ENCODE data around the gene GUF1. TPM values are rescaled to one million over a fixed set of nuclear protein-coding genes. Genes with fewer than 3 reads are reported as not detected.
"Not testable (repeated sequence)": the region's sequence is repeated elsewhere in the genome, so short reads cannot be mapped to it uniquely, and the experiment has no call there.

The GUF1 gene
- total RNA-seq, 2 donors from 2014 or later = 34.5 to 51.4 TPM

DNA sequence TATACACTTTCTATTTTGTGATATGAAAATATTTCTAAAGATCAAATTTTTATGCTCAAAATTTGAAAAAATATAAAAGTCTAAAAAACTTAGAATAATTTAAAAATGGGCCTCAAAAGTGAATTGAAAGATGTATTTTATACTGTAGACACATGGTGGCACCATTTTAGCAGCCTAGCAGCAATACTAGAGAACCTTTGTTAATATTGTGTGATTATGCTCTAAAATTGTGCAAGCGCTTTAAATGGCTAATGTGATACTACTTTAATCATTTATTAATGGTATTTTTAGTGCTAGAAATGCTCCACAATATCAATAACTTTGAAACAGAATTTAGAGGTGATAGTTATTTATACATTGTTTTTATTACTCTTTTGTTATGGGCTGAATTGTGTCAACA is 3.7 kb upstream of the GUF1 start:
- H3K9me3 Mint-ChIP-seq = no peaks in the 10 kb centered on the region
- no peak overlapping the region for H3K27ac Mint-ChIP-seq
- no peak for ATAC-seq
- no peak for DNase-seq (ENCODE audit: low spot score in 2 of 2)
- H3K36me3 Mint-ChIP-seq = peaks cover 0 to 13% of the 10 kb centered on the region in 2 donors

DNA sequence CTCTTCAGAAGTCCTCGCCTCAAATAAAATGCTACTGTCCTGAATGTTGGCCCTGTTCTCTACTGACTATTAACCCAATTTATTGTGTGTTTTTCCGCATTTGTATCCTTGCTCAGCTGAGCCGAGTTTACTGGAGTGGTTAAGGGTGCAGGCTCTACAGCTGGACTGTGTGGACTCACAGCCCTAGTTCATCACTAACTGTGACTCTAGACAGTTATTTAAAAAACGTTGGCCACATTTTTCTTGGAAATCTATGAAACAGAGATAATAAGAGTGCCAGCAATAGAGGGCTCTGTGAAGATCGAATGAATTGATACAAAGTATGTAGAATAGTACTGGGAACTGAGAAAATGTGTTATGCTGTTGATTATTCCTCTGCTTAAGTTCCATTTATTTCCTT is 2.9 kb upstream of the GUF1 start:
- no peak for ATAC-seq
- H3K27ac Mint-ChIP-seq = no peak overlapping the region
- DNase-seq (ENCODE audit: low spot score in 2 of 2) = no peak
- no peaks in the 10 kb centered on the region for H3K9me3 Mint-ChIP-seq
- H3K36me3 Mint-ChIP-seq = peaks cover 0 to 13% of the 10 kb centered on the region in 2 donors

DNA sequence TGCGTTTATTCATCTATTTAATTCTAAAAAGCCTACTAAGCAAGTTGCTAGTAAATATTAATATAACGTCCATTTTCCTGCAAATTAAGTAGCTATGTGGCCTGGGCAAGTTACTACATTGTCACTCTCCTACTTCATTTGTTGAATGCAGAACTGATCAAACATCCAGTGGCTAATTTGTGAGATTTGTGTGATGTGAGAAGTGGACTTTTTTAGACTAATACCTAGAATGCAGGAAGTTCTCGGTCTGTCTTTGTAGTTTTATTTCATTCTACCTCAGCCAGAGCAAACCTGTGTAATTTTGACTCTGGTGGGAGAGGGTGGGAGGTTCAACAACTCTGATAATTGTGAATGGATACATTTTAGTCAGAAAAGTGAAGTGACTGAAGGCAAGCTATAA is 840 bp downstream of the GUF1 start:
- ATAC-seq (peak; percentile 2 to 50), DNase-seq (ENCODE audit: low spot score in 2 of 2) (peak in 1 of 2 donors; percentile 10)
- H3K27ac Mint-ChIP-seq = peak overlapping the region; percentile 95 to 98
- peaks cover 3 to 15% of the 10 kb centered on the region in 2 donors for H3K36me3 Mint-ChIP-seq
- H3K9me3 Mint-ChIP-seq = no peaks in the 10 kb centered on the region

DNA sequence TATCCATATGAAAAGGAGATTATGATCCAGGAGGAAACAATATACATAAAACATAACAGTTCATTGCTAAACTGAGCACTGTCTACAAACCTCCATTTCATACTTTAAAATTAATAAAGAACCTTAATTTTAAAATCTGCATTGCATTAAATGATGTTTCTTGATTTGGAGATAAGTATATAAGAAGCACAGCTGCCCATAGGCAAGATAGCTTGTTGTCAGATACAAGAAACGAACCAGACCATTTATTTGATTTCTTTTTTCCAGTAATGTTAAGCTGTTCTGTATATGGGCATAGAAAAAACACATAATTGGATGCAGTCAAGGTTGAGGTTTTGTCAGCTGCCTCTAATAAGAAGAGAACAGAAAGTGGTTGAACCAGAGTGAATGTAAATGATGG is 6.4 kb downstream of the GUF1 start:
- DNase-seq (ENCODE audit: low spot score in 2 of 2) (no peak), ATAC-seq (no peak)
- H3K27ac Mint-ChIP-seq = peak overlapping the region in 1 of 2 donors; percentile 25
- H3K36me3 Mint-ChIP-seq = peaks cover 13 to 23% of the 10 kb centered on the region in 2 donors
- H3K9me3 Mint-ChIP-seq = no peaks in the 10 kb centered on the region

DNA sequence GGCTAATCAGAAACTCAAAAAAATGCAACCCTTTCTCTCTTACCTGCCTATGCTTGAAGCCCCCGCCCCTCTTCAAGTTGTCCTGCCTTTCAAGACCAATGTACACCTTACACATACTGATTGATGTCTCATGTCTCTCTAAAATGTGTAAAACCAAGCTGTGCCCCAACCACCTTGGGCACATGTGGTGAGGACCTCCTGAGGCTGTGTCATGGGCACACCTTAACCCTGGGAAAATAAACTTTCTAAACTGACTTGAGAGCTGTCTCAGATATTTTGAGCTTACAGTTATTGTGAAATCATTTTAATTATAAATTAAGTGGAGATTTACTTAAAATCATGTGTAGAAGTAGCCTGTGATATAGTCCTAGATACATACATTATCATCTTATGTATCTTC is 22.2 kb downstream of the GUF1 start:
- ATAC-seq (no peak), DNase-seq (ENCODE audit: low spot score in 2 of 2) (no peak)
- Mint-ChIP-seq H3K27ac (no peak overlapping the region), H3K36me3 (peaks cover 6 to 31% of the 10 kb centered on the region in 2 donors), H3K9me3 (no peaks in the 10 kb centered on the region)

DNA sequence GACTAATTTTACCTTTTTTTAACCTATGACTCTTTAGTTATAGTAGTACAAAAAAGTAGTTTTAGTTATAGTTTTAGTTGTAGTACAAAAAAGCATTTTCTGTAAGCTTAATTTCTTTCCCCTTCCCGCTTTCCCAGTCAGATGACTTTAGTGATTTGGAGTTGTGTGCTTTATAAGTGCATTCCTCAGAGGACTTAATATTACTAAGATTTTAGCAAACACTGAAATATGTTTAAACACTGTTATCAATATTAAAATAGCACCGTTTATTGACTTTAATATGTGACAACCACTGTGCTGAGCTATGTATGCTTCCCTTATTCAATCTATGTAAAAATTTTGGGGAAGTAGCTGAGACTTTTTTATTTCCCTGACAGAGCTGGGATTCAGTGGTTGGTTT is 22.8 kb downstream of the GUF1 start:
- Mint-ChIP-seq H3K36me3 (peaks cover 5 to 28% of the 10 kb centered on the region in 2 donors), H3K27ac (peak overlapping the region in 1 of 2 donors; percentile 3), H3K9me3 (no peaks in the 10 kb centered on the region)
- DNase-seq (ENCODE audit: low spot score in 2 of 2) = no peak
- ATAC-seq = no peak

DNA sequence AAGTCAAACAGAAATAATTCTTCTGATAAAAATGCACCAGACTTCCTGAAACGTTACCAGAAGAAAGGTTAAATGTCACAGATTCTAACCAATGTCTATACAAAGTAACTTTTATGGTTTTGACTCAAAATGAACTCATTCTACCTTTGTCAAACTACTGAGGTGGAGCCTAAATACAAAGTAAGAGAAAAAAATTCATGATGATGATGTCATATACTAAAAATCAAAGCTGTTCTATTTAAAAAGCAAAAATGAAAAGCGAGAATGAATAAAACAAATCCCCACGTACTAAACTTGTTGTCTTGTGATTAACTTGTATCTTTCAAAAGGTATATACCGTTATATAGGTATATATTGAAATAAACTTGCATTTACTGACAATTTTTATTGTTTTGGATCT is 26.5 kb downstream of the GUF1 start:
- DNase-seq (ENCODE audit: low spot score in 2 of 2) (no peak), ATAC-seq (no peak)
- H3K27ac Mint-ChIP-seq = no peak overlapping the region
- no peaks in the 10 kb centered on the region for H3K9me3 Mint-ChIP-seq
- peaks cover 0 to 6% of the 10 kb centered on the region in 2 donors for H3K36me3 Mint-ChIP-seq

DNA sequence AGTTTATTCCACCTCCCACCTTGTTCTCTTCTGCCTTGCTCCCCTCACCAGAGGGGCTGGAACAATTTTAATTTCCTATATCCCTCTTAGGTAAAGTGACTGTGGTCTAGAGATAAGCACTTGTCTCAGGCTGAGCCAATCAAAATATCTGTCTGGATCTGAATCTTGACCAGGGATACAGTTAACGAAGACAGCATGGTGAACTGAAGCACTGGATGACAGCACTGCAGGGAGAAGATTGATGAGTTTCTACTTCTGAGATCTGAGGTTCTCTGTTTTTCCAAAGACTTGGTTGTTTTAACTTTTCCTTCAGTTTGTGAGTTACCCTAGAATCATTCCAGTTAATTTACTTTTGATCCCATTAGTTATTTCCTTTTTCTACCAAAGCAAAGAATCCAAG is 34.9 kb downstream of the GUF1 start:
- Mint-ChIP-seq H3K9me3 (no peaks in the 10 kb centered on the region), H3K27ac (no peak overlapping the region), H3K36me3 (peaks cover 6 to 9% of the 10 kb centered on the region in 2 donors)
- ATAC-seq (no peak), DNase-seq (ENCODE audit: low spot score in 2 of 2) (no peak)

DNA sequence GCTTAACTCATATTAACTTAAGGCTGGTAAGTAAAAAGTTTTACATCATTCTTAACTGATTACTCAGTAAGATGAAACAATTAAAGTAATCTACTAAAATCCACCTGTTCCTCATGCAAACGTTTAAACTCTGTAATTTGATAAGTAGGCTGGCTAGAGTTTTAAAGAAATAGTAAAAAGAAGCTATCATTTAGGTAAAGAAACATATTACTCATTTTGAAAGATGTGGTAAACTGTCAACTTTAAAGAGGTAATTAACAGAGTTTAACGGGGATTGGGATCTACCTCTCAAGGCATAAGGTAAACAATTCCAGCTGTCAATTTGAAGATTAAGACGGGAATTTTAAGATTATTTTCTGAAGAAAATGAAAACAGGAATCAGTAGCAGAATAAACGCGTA is 38.4 kb downstream of the GUF1 start:
- no peak overlapping the region for H3K27ac Mint-ChIP-seq

DNA sequence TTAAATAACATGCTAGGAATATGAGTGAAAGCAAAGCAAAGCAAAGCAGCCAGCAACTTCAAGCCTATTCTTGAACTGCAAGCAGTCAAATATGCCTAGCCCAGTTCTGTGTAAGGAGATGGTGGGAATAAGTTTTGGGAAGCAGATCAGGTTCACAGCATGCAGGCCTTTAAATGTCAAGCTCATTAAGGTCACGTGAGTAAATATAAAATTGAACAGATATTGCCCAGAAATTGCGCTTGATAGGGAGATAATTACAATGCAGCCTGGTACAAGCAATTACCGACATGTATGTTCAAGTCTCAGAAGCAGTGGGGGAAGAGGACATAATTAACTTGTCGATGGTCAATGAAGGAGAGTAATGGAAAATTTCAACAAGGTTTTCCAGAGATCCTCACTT is 42.2 kb downstream of the GUF1 start:
- H3K36me3 Mint-ChIP-seq = peaks cover 6 to 9% of the 10 kb centered on the region in 2 donors
- no peaks in the 10 kb centered on the region for H3K9me3 Mint-ChIP-seq
- no peak for DNase-seq (ENCODE audit: low spot score in 2 of 2)
- no peak overlapping the region for H3K27ac Mint-ChIP-seq
- ATAC-seq = no peak

More for the DNA sequence above, 38.4 kb downstream of the GUF1 start:
- DNase-seq (ENCODE audit: low spot score in 2 of 2) (no peak), ATAC-seq (no peak)
- Mint-ChIP-seq H3K9me3 (no peaks in the 10 kb centered on the region), H3K36me3 (peaks cover 12 to 15% of the 10 kb centered on the region in 2 donors)

DNA sequence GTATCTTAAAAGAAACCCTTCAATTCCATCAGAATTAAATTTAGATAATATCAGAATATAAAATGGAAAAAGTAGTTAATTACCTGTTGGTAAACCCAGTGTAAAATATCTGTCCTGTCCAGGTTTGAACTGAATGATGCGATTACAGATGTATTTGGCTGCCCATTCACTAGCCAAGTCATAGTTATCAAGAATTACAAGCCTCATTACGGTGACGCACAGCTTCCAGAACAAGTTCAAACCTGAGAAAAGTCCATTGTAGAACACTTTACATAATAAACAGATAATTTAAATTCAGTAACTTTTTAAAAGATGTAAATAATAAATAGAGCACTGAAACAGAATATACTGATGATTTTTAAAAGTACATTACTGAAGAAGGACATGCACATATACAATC is 43.8 kb downstream of the GUF1 start:
- peaks cover 0 to 3% of the 10 kb centered on the region in 2 donors for H3K9me3 Mint-ChIP-seq
- no peak for DNase-seq (ENCODE audit: low spot score in 2 of 2)
- peaks cover 6 to 24% of the 10 kb centered on the region in 2 donors for H3K36me3 Mint-ChIP-seq
- no peak overlapping the region for H3K27ac Mint-ChIP-seq
- ATAC-seq = no peak

DNA sequence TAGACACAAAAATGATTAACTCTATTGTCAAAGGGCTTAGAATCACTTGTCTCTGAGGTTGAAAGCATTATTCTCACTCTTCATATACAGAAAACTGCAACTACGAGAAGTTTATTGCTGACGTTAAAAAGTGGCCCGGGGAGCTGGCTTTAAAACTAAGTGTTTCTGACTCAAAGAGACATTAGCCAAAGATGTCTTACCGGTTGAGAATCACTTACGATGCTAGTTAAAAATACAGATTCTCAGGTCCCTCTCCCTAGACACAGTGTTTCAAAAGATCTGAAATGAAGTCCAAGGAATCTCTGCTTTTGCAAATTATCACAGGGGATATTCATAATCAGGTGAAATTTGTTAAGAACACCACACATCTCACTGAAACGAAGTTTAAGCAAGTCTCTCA is 46.9 kb downstream of the GUF1 start:
- peak overlapping the region; percentile 46 to 87 for H3K27ac Mint-ChIP-seq
- no peak for DNase-seq (ENCODE audit: low spot score in 2 of 2)
- H3K36me3 Mint-ChIP-seq = peaks cover 6 to 24% of the 10 kb centered on the region in 2 donors
- H3K9me3 Mint-ChIP-seq = peaks cover 0 to 3% of the 10 kb centered on the region in 2 donors
- no peak for ATAC-seq

DNA sequence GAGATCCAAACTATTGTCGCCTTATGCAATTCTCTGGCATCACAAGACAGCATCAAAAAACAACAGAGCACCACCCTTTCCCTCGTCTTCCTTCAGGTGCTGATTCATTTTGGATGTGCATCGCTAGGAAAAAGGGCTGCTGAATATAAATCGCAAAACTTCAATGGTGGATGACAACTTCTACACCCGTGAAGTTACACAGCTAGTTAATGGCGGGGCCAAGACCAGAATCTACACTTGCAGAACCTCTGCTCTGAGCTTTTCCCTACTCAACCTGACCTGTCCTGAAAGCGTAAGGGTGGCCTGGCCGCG is 47.5 kb downstream of the GUF1 start:
- DNase-seq (ENCODE audit: low spot score in 2 of 2) (no peak), ATAC-seq (no peak)
- Mint-ChIP-seq H3K27ac (peak overlapping the region; percentile 87 to 96), H3K9me3 (peaks cover 0 to 3% of the 10 kb centered on the region in 2 donors), H3K36me3 (peaks cover 5 to 21% of the 10 kb centered on the region in 2 donors)

DNA sequence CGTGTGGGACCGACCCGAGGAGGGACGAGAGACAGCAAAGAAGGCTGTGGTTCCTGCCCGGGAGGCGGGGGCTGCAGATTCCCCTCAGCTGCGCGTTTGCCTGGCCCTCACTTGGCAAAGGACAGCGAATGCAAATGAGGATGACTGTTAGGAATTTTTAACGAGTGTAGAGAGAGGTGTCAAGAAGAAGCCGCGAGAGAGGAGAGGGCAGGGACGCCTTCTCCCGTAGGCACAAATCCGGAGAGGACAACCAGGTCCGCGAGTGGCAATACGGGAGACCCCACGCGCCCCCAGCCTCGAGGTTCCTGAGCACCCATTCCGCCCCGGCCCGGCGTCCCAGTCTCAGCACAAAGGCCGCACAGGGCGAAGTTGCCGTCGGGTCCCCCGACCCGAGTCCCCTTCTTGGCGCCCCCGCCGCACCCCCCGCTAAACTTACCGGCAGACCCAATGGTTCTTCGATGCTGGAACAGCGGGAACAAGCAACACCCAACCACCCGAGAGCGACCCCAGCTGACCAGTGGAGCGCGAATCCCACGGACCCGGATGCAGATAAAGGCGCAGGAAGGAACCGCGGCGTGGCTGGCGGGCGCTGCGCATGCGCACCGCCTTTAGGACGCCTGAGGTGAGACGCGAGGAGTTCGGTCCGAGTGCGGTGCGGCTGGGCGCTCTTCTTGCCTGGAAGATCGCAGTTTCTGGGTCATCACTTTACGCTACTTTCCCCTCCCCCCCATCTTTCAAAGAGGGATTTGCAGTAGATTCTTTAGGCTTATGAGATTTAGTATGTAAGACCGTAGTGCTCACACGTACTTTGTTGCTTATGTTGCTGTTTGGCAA is 48.0 kb downstream of the GUF1 start, which contains the start of gene GNPDA2:
TSS of gene GNPDA2 (minus strand) at position 519 of the 834 bp plus-strand sequence. CDS start 4,349 bp downstream, outside the sequence.
- H3K9me3 Mint-ChIP-seq = peaks cover 0 to 3% of the 10 kb centered on the region in 2 donors
- ATAC-seq (peak; percentile 91 to 92), DNase-seq (ENCODE audit: low spot score in 2 of 2) (peak; percentile 71 to 88)
- H3K36me3 Mint-ChIP-seq = peaks cover 0 to 17% of the 10 kb centered on the region in 2 donors
- peak within 1 kb of the TSS; percentile 87 to 96 for H3K27ac Mint-ChIP-seq

DNA sequence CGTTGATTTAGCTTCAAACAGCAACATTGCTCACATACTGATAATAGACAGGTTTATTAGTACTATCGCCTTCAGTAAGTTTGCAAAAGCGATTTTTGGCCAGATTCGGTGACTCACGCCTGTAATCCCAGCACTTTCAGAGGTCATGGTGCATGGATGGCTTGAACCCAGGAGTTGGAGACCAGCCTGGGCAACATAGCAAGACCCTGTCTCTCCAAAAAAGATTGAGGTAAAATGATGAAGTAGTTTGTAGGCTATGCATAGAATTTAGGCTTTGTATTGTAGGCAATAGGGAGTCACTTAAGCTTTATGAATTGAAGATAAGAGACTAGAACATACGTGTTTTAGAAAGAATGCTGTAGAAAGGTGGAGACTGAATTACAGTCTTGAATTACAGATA is 49.3 kb downstream of the GUF1 start:
- no peak overlapping the region for H3K27ac Mint-ChIP-seq
- no peak for DNase-seq (ENCODE audit: low spot score in 2 of 2)
- ATAC-seq = no peak
- peaks cover 0 to 3% of the 10 kb centered on the region in 2 donors for H3K9me3 Mint-ChIP-seq
- peaks cover 0 to 17% of the 10 kb centered on the region in 2 donors for H3K36me3 Mint-ChIP-seq

DNA sequence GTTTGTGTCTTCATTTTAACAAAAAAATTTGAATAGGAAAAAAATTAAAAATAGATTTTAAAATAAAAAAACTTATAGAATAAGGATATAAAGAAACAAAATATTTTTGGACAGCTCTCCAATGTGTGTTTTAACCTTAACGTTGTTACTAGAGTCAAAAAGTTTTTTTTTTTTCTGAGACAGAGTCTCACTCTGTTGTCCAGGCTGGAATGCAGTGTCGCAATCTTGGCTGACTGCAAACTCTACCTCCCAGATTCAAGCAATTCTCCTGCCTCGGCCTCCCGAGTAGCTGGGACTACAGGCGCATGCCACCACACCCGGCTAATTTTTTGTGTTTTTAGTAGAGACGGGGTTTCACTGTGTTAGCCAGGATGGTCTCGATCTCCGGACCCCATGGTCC is 50.5 kb downstream of the GUF1 start:
- ATAC-seq; H3K9me3 Mint-ChIP-seq; H3K27ac Mint-ChIP-seq; DNase-seq (ENCODE audit: low spot score in 2 of 2): not testable (repeated sequence)
- peaks cover 0 to 17% of the 10 kb centered on the region in 2 donors for H3K36me3 Mint-ChIP-seq

DNA sequence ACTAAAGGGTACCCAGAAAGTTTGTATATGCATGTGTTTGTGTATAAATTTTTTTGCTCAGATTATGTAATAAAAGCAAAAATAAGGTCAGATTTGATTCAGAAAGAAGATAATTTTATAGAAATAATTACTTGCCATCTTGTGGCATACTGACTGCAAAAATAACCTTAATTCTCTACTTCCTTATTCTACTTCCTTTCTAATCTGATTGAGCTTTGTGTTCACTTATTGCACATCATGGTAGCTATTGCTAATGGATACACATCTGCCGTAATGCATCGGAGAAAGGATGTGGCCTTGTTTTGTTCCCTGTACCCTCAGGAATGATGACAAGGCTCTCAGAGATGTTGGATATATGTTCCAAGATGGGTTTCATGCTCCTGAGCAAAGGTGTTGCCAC is 58.7 kb downstream of the GUF1 start:
- Mint-ChIP-seq H3K36me3 (peaks cover 0 to 6% of the 10 kb centered on the region in 2 donors), H3K9me3 (no peaks in the 10 kb centered on the region), H3K27ac (no peak overlapping the region)
- DNase-seq (ENCODE audit: low spot score in 2 of 2) (no peak), ATAC-seq (no peak)

DNA sequence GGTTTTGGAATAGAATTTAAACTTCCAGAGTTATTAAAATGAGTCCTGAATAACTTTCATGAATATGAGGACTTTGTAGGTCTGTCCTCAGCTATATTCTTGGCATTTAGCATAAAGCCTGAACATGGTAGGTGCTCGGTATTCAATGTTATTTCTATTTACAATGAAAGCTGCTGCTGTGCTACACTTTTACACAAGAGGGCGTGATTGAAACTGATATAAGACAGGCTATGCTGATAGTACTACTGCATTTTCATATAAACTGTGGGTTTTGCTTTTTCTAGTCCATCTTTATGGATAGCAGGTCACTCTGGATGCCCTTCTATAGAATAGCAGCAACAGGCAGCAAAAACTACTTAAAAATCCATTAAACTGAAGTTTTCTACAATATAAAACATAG is 60.4 kb downstream of the GUF1 start:
- ATAC-seq = no peak
- H3K27ac Mint-ChIP-seq = no peak overlapping the region
- H3K36me3 Mint-ChIP-seq = peaks cover 0 to 6% of the 10 kb centered on the region in 2 donors
- no peak for DNase-seq (ENCODE audit: low spot score in 2 of 2)
- no peaks in the 10 kb centered on the region for H3K9me3 Mint-ChIP-seq
